GM21423 (cell line): Measurements from ENCODE around the gene BMX.

Source experiments
- ATAC-seq: cut with Tn5 transposase; IDR thresholded peaks from one replicate; pipeline ENCODE4 v1.9.1; 2021; ENCODE audit warnings: mild to moderate bottlenecking, moderate library complexity; ENCODE audit not compliant: unreplicated experiment

The BMX gene

DNA sequence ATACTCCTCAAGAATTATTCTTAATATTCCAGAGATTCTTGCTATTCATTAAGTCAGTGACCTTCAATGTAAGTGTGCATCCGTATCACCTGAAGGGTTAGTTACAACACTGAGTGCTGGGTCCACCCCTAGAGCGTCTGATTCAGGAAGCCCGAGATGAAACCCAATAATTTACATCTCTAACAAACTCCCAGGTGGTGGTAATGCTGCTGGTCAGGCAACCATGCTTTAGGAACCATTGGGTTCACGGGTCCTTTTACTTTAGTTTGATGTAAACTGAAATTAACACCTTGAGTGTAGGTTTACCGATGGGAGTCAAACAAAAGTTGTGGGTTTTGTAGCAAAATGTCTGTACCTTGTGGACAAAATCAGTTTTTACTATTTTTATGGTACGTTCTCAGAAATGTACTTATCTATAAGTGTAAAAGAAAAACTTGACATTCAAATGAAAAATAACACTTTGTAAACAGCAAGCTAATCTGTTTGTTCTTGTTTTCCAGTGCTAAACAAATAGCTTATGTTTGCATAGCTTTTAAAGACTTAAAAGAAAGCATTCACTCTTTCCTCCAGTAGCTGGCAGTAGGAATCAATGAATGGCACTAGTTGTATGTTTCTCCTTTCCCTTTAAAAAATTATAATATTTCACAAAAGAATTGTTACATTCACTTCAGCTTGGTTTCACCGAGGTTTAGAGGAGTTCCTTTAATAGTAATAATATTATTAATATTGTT lies 67.4 kb downstream of the BMX start:
- no peak for ATAC-seq

DNA sequence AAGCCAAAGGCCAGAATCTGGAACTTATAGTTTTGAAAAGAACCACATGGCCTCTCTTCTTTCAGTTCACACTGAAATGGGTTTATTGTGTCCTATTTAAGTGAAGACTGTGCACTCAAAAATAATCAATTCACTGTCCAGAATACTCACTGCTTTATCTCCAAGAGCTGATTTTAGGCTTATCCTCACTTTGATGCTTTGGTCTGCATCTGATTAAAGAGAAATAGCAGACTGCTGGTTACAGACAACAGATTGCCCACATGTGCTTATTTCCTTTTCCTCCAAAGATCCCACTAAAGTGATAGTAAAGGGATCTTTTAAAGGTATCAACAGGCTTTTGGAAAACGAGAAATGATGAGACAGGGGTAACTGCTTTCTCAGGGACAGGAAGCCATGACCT lies 69.5 kb downstream of the BMX start:
- no peak for ATAC-seq

DNA sequence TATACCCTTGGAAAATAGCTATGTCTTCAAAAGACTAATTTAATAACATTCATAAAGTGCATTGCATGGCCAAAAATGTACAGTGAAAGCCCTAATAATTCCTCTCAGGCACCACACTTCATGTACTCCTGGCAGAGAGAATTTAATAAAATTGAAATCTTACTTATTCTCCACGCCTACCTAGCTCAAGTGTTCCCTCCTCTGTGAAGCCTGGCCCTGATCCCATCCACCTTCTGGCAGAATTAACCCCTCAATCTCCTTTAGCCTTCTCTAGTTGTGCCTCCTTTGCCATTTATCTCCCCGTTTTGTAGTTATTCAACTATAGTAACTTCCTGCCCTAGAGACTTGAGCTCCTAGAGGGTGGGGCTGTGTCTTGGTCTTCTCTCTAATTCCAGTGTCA lies 73.4 kb downstream of the BMX start:
- ATAC-seq, result no peak

DNA sequence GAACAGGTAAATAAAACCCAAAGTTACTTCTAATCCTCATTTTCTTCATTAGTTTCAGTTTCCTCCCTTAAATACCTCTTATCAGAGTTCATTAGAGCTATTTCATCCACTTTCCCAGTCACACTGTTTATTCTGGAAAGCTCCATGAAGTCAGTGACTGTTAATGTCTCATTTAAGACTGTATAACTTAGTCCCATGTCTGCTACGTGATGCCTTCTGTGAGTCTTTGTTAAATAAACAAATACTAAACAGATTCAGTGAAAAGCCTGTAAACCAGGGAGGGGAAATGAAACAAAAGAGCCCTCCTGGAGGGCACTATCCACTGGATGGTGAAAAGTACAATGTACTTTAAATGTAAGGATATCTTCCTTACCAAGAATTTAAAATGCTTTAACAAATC lies 75.4 kb downstream of the BMX start:
- no peak for ATAC-seq

DNA sequence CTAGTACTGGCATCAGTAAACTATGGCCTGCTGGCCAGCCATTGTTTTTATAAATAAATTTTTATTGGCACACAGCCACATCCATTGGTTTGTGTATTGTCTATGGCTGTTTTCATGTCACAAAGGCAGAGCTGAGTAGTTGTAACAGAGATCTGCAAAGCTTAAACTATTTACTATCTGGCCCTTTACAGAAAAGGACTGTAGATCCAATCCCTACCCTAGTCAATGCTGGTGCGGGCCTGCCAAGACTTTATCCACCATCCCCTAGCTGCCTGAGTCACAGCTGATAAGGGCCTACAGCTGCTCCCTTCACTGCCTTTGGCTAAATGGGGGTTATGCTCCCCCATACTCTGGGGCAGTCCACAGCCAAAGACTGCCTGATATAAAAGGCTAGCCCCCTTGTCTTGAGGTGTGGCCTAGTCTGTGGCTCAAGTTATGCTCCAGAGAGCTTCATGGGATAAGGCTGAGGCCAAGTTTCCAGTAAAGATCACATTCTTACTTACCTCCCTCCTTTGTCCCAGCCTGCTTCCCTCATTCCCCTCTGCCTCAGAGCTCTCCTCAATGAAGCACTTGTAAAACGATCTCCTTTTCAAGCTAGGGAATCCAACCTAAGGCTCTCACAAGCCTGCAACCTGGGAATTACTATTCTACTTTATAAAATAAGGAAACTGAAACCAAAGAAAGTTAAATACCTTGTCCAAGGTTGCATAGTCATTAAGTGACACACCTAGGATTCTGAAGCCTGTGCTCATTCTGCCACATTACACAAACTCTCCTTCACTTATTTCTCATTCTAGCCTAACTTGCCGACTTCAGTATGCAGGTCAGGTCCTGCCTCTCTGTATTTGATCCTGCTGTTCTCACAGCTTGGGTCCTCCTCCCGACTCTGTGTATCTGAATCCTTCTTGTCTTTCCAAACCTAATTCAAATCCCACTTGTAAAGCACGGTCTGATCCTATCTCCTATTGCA lies 79.5 kb downstream of the BMX start:
- no peak for ATAC-seq

DNA sequence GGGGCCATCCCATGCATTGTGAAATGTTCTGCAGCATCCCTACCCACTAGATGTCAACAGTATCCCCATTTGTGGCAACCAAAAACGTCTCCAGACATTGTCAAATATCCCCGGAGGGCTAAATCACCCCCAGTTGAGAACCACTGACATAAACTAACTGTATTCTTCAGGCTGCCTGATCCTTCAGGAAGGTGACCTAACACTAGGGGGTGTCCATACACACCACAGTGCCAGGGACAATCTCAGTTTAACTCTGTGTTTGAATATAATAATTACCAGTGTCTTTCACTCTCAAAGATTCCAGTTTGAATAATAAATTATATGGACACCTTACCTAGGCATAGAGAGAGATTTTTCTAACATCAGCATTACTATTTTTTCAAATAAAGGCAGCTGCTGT lies 93.8 kb downstream of the BMX start:
- no peak for ATAC-seq

DNA sequence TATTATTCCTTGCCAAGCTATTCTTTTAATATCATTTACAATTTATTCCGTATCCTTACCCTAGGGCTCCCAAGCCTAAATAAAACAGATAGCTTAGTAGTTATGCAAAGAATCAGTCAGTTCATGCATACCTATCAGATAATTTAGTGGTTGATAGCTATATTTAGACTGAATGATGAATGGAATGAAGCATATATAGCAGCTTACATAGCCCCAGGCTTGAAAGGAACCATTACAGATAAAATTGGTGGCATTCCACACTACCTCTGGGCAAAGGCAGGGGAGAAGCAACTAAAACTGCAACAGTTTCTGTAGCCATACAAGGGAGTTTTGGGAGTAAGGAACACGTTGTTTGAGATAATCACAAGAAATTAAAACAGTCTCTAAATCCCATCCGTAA lies 97.4 kb downstream of the BMX start:
- no peak for ATAC-seq

DNA sequence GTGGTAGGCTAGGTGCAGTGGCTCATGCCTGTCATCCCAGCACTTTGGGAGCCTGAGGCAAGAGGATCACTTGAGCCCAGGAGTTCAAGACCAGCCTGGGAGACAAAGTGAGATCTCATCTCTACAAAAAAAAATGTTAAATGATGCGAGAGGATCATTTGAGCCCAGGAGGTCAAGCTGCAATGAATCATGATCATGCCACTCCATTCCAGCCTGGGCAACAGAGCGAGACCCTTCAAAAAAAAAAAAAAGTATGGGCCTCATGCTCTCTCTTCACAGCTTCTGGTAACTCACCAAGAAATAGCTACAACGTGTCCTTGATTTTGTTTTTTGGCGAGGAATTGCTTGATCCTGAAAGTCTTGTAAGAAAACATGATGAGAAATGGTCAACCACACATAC lies 98.9 kb downstream of the BMX start:
- ATAC-seq, result no peak

DNA sequence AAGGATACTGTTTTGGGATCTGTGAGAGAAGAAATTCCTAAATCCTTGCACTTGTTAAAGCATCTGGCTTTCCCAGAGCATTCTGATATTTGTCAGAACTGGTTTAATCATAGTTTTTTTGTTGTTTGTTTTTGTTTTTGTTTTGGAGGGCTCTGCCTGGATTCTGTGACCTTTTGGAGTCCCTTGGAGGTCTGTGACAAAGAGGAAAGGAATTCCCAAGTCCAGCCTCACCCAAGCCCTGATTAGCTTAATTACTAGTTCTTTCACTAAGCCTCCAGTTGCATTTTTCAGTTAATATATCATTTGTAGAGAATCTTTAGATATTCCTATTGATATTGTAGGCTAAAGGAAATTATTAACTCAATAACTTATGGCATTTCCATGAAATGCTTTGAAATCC lies 99.4 kb downstream of the BMX start:
- no peak for ATAC-seq

DNA sequence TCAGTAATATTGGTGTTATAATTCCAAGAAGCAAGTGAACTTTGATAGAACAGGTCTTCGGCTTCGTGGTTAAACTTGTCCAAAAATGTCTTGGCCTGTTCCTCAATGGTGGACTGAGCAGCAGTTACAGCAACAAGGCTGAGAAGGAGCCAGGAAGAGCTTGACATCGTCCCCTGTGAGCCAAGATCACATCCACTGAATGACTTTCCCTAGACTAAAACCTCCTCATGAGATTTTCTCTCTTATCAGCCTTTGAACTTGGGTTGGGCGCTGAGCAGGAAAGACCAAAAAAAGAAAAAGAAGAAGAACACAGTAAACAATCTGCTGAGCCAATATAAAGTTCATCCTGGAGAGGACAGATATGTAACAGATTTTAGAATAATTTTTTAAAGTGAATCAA lies 100.1 kb downstream of the BMX start, which contains the start of gene ACE2:
Gene ACE2, minus strand, starts transcription at position 216 of the 400 bp plus-strand sequence. Its CDS starts 49 bp downstream, at position 167.
- ATAC-seq, result no peak

DNA sequence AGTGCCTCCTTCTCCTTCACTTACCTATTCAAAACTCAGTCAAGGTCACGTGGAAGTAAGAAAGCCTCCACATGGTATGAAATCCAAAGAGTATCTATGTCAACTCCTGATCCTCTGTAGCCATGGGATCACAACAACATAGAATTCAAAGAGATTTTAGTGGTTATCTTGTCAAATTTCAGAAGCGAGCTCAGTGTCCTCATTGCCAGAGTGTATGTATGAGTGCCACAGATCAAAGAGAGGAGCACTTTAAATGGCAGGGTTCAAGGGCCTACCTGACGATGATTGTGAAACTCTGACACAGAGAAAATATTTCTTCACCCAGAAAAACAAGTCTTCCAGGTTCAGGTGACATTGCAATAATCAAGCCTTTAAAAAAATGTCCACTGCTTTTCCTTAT lies 101.3 kb downstream of the BMX start:
- no peak for ATAC-seq

DNA sequence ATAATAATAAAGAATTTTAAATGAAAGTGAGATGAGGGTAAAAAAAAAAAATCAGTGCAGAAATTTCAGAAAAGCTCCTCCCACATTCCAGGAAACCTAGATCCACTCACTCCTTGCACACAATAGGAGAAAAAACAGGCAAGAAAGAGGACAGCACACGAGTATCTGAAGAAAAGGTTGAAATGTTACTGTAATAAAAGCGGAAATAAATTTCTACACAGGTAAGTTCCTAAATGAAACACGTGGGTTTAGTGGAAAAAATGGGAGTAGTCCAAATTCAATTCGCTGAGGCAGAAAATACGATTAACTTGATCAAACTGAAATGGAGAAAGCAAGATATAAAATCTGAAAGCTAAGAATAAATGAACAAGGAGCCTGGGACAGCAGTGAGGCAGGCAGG lies 102.2 kb downstream of the BMX start:
- ATAC-seq, result no peak

DNA sequence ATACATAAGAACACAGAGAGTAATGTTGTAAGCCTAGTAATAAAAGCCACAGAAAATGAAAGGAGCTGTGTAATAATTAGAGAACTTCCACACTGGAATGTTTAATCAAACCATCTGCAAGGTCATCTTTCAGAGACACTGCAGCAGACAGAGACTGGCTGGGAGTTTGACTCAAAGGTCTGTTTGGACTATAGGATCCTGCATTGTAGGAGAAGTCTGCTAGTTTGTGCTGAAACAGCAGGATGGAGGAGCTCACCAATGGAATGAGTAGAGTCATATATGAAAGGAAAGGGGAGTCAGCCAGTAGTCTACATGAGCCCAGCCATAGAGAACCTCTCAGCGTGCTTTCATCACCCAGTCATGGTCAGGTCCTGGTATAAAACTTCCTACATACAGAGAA lies 104.6 kb downstream of the BMX start:
- no peak for ATAC-seq
